HEK293T (cell line): ENCODE measurements around the gene NFIA.

Experiments used
- CTCF ChIA-PET: fragments of 350-600 bp; formaldehyde crosslinking; extraction: SDS; loops from one replicate; lab custom pipeline; 2021; ENCODE audit warnings: antibody characterized with exemption, inconsistent platforms; lab: Yijun Ruan, JAX
- POLR2A ChIA-PET: fragments of 350-600 bp; formaldehyde crosslinking; extraction: SDS; loops from one replicate; lab custom pipeline; 2020; ENCODE audit warnings: antibody characterized with exemption, inconsistent platforms; lab: Yijun Ruan, JAX
- DNase-seq: peaks from one replicate; pipeline ENCODE4 v3.0.0; 2012; ENCODE audit warnings: mixed read lengths; ENCODE audit errors: extremely low spot score
- ARNT ChIP-seq: fragments of 450-650 bp; IDR thresholded peaks from 2 replicates; pipeline ENCODE4 v1.6.1; 2017; ENCODE audit warnings: mild to moderate bottlenecking
- BHLHE40 ChIP-seq: fragments of 450-650 bp; IDR thresholded peaks from 2 replicates; pipeline ENCODE4 v1.6.1; 2016; ENCODE audit warnings: mild to moderate bottlenecking, moderate library complexity, borderline replicate concordance
- CTBP1 ChIP-seq: fragments of 450-650 bp; IDR thresholded peaks from 2 replicates; pipeline ENCODE4 v1.6.1; 2016; ENCODE audit warnings: borderline replicate concordance
- ELF4 ChIP-seq: fragments of 450-650 bp; IDR thresholded peaks from 2 replicates; pipeline ENCODE4 v1.6.1; 2017; ENCODE audit warnings: antibody characterized with exemption
- FOXA1 ChIP-seq: fragments of 450-650 bp; IDR thresholded peaks from 2 replicates; pipeline ENCODE4 v1.6.1; 2016; ENCODE audit warnings: mild to moderate bottlenecking
- FOXK2 ChIP-seq: fragments of 450-650 bp; IDR thresholded peaks from 2 replicates; pipeline ENCODE4 v1.6.1; 2016; ENCODE audit warnings: mild to moderate bottlenecking
- FOXM1 ChIP-seq: fragments of 450-650 bp; IDR thresholded peaks from 2 replicates; pipeline ENCODE4 v1.6.1; 2017; ENCODE audit warnings: mild to moderate bottlenecking, borderline replicate concordance
- HDGF ChIP-seq: fragments of 450-650 bp; IDR thresholded peaks from 2 replicates; pipeline ENCODE4 v1.6.1; 2017; ENCODE audit warnings: antibody characterized with exemption, borderline replicate concordance
- L3MBTL2 ChIP-seq: fragments of 450-650 bp; conservative IDR thresholded peaks from 2 replicates; pipeline ENCODE4 v1.6.1; 2016; ENCODE audit warnings: mild to moderate bottlenecking
- LEF1 ChIP-seq: fragments of 450-650 bp; IDR thresholded peaks from 2 replicates; pipeline ENCODE4 v1.6.1; 2017; ENCODE audit warnings: mild to moderate bottlenecking, borderline replicate concordance
- NFRKB ChIP-seq: fragments of 450-650 bp; IDR thresholded peaks from 2 replicates; pipeline ENCODE4 v1.6.1; 2016; ENCODE audit warnings: mild to moderate bottlenecking, moderate library complexity
- PKNOX1 ChIP-seq: fragments of 450-650 bp; IDR thresholded peaks from 2 replicates; pipeline ENCODE4 v1.6.1; 2016
- SP1 ChIP-seq: fragments of 450-650 bp; IDR thresholded peaks from 2 replicates; pipeline ENCODE4 v1.6.1; 2017
- SUZ12 ChIP-seq: fragments of 450-650 bp; IDR thresholded peaks from 2 replicates; pipeline ENCODE4 v1.6.1; 2016; ENCODE audit warnings: mild to moderate bottlenecking
- TARDBP ChIP-seq: fragments of 450-650 bp; IDR thresholded peaks from 2 replicates; pipeline ENCODE4 v1.6.1; 2016
- ZNF384 ChIP-seq: fragments of 450-650 bp; IDR thresholded peaks from 2 replicates; pipeline ENCODE4 v1.6.1; 2016

NFIA gene

GRCh38 chr1:61387829-61388228 is 305.5 kb downstream of the NFIA start:
- CTCF ChIA-PET, result no interaction called here
- POLR2A ChIA-PET, result no interaction called here
- TF ChIP-seq SUZ12 (no peak), FOXA1 (no peak), PKNOX1 (no peak), ZNF384 (no peak), BHLHE40 (no peak), ELF4 (no peak), L3MBTL2 (no peak), LEF1 (no peak), HDGF (no peak), SP1 (no peak), ARNT (no peak), FOXK2 (no peak), NFRKB (no peak), TARDBP (no peak), FOXM1 (no peak), CTBP1 (no peak)
- no peak for DNase-seq

- CTCF ChIA-PET, result no interaction called here
These were observed 306.2 kb downstream of the NFIA start for GRCh38 chr1:61388566-61388965.

GRCh38 chr1:61389194-61389925 is 307.0 kb downstream of the NFIA start:
- TF ChIP-seq NFRKB (no peak), ZNF384 (peak; percentile 47; the same call in 1 of the 2 replicates)
- DNase-seq, result no peak
- ChIA-PET CTCF (no interaction called here), POLR2A (no interaction called here)

More at GRCh38 chr1:61388566-61388965, 306.2 kb downstream of the NFIA start:
- POLR2A ChIA-PET, result no interaction called here
- DNase-seq, result no peak
- TF ChIP-seq NFRKB, result no peak
- TF ChIP-seq BHLHE40, result no peak
- TF ChIP-seq FOXM1, result no peak

- no peak for DNase-seq
- ChIA-PET CTCF (no interaction called here), POLR2A (no interaction called here)
- TF ChIP-seq LEF1 (no peak), PKNOX1 (peak; percentile 39; the same call in 1 of the 2 replicates), ZNF384 (0 out of 2 replicates have a peak, but pooled peaks have one; percentile 32)
These were observed 307.8 kb downstream of the NFIA start for GRCh38 chr1:61389926-61390845.

- DNase-seq, result no peak
- ChIA-PET CTCF (interaction anchor here (0.6 kb wide), 1 partner anchor 60 kb away, joined by 4 read pairs; no protein-coding TSS in a partner anchor), POLR2A (interaction anchor here (1.2 kb wide), 1 partner anchor 310 kb away, joined by 3 read pairs; the partner anchor contains the start of gene NFIA)
- TF ChIP-seq ELF4 (no peak), PKNOX1 (peak; percentile 47)
These were observed 309.4 kb downstream of the NFIA start for GRCh38 chr1:61391730-61392129.

- DNase-seq, result no peak
- TF ChIP-seq ARNT, result no peak
- no peak for TF ChIP-seq TARDBP
- peak; percentile 64; the same call in 1 of the 2 replicates for TF ChIP-seq PKNOX1
- ChIA-PET POLR2A (interaction anchor here (1.2 kb wide), 1 partner anchor 310 kb away, joined by 3 read pairs; the partner anchor contains the start of gene NFIA), CTCF (interaction anchor here (0.6 kb wide), 1 partner anchor 1227 kb away, joined by 3 read pairs; no protein-coding TSS in a partner anchor)
These were observed 310.3 kb downstream of the NFIA start for GRCh38 chr1:61392409-61393242.
